NOMO-1 (cell line): ENCODE results near the gene MRPL55.
"Not testable (repeated sequence)": the region's sequence is repeated elsewhere in the genome, so short reads cannot be mapped to it uniquely, and the experiment has no call there.

Experiments used
- DNase-seq, 2 experiments: peaks; one replicate each; lab custom pipeline; 2025; ENCODE audit not compliant: unreplicated experiment in 2 of 2; lab: John Stamatoyannopoulos, UW

The MRPL55 gene

GRCh38 chr1:228125185-228125584, 16.1 kb upstream of the MRPL55 start:
- DNase-seq: no peak

- no peak for DNase-seq
Measured at GRCh38 chr1:228123505-228123904, 14.4 kb upstream of the MRPL55 start.

- DNase-seq: no peak
Measured at GRCh38 chr1:228122921-228123441, 13.9 kb upstream of the MRPL55 start.

GRCh38 chr1:228120857-228121489, 11.9 kb upstream of the MRPL55 start:
- DNase-seq: peak; percentile 35 to 75

- no peak for DNase-seq
Measured at GRCh38 chr1:228120351-228120750, 11.3 kb upstream of the MRPL55 start.

- DNase-seq: no peak
Measured at GRCh38 chr1:228118040-228118439, 8.9 kb upstream of the MRPL55 start.

- no peak for DNase-seq
Measured at GRCh38 chr1:228117335-228117734, 8.2 kb upstream of the MRPL55 start.

- DNase-seq: no peak
Measured at GRCh38 chr1:228114827-228115226, 5.7 kb upstream of the MRPL55 start.

- no peak for DNase-seq
Measured at GRCh38 chr1:228112617-228113016, 3.5 kb upstream of the MRPL55 start.

- no peak for DNase-seq
Measured at GRCh38 chr1:228112167-228112566, 3.1 kb upstream of the MRPL55 start.

GRCh38 chr1:228111315-228111714, 2.2 kb upstream of the MRPL55 start:
- DNase-seq: not testable (repeated sequence)

- DNase-seq: no peak
Measured at GRCh38 chr1:228110556-228110955, 1.5 kb upstream of the MRPL55 start.

GRCh38 chr1:228109962-228110488, 926 bp upstream of the MRPL55 start:
- no peak for DNase-seq

- DNase-seq: no peak
Measured at GRCh38 chr1:228108742-228109072, 392 bp downstream of the MRPL55 start.

GRCh38 chr1:228108055-228108690, 926 bp downstream of the MRPL55 start:
- DNase-seq: peak in 1 of 2 experiments; percentile 33

- no peak for DNase-seq
Measured at GRCh38 chr1:228107636-228108035, 1.5 kb downstream of the MRPL55 start.

GRCh38 chr1:228106800-228107054, 2.4 kb downstream of the MRPL55 start:
- DNase-seq: no peak

GRCh38 chr1:228105996-228106799, 2.9 kb downstream of the MRPL55 start:
- DNase-seq: no peak

- DNase-seq: no peak
Measured at GRCh38 chr1:228105270-228105995, 3.7 kb downstream of the MRPL55 start.

- DNase-seq: no peak
Measured at GRCh38 chr1:228104526-228105269, 4.4 kb downstream of the MRPL55 start.
